Smooth muscle cell of trachea (primary cell): ENCODE measurements around the gene STK32B. TPM values are rescaled to one million over a fixed set of nuclear protein-coding genes. Genes with fewer than 3 reads are reported as not detected.

ENCODE experiments used
- total RNA-seq: library from RNA; depleted of rRNA; stranded (reverse); fragments of >200 nt; gene quantifications from 2 replicates; pipeline ENCODE4 v1.2.1, GENCODE V29; 2014

Gene STK32B
- total RNA-seq, result 0.50 and 0.73 TPM in 2 replicates

DNA sequence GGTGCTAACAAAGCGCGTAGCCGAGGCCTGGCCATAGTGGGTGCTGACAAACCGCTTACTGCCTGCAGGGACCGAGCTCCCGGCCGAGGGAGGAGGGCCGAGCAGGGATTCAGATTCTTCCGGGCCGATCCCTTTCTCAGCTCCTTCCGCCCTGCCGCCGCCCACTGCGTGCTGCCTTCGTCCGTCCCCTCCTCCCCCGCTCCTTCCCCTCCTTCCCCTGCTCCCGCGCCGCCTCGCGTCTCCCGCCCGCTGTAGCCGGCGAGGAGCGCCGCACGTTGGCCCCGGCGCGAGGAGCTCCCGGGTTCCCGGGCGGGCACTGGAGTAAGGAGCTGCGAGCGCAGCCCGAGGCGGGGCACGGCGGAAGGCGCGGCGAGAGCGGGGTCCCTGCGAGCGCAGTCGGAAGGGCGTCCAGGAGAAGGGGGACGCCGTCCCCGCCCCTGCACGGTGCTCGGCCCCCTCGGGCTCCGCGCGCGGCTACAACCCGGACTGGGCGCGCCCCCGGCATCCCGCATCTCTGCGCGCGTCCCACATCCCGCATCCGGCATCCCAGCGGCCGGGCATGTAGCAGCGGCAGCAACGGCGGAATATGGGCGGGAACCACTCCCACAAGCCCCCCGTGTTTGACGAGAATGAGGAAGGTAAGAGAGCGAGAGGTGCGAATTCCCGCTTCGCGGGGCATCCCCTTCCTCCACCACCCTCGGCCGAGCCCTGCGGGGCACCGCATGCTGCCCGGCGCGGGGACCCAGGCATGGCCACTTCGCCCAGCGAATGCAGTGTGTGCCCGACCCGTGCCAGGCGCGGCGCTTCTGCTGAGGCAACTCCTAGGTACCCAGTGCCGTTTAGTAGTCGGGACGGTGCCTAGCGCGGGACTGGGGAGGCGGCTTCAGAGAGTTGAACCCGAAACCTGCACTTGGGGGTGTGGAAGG is at the start of gene STK32B:
TSS of gene STK32B (plus strand) at position 203 of the 926 bp plus-strand sequence.

DNA sequence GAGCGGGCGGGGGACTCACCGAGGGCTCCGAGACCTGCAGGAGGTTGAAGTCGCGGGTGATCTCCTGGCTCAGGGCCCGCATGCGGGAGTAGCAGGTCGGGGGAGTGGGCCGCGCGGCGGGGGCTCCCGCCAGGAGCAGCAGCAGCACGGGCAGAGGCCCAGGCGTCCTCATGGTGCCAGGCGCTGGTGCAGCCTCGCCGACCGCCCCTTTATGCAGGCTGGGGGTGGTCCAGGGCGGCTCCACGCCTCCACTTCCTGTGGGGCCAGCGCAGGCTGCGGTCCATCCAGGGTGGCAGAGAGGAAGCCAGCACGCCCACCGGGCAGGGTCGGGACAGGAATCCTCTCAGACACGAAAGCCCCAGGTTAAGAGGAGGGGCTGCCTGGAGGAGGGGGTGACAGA is 32.0 kb upstream of the STK32B start, which contains the start of gene CYTL1:
TSS of gene CYTL1 (minus strand) at position 185 of the 400 bp plus-strand sequence. CDS start at position 172, 13 bp downstream.

Other genes with a start within 250 kb of the STK32B start
- gene MSX1, start 191.8 kb upstream of the STK32B start, total RNA-seq, result 14.4 and 17.2 TPM in 2 replicates
- gene CYTL1, start 32.0 kb upstream of the STK32B start, total RNA-seq, result 0.15 and 0.17 TPM in 2 replicates